Keratinocyte (primary cell): ENCODE data around the gene LAMA4. TPM values are rescaled to one million over a fixed set of nuclear protein-coding genes. Genes with fewer than 3 reads are reported as not detected.
A peak's percentile ranks its signal among the peaks of the same experiment; 100 is the strongest.

Source experiments
- DNase-seq: peaks from one replicate; pipeline ENCODE4 v3.0.0-alpha.2; 2011; ENCODE audit warnings: low read depth, missing footprints, low spot score
- FAIRE-seq: peaks from 2 replicates; lab custom pipeline; 2011; peaks lifted over from hg19 to GRCh38; lab: Jason Lieb, UNC
- H2AFZ ChIP-seq: 2 replicates; pipeline ENCODE4 v1.6.0; 2012; ENCODE audit warnings: low read length, control low read depth, inconsistent platforms; ENCODE audit not compliant: control insufficient read depth
- H3K27ac ChIP-seq: 2 replicates; pipeline ENCODE4 v1.5.1; 2011; ENCODE audit warnings: low read length; ENCODE audit not compliant: control insufficient read depth, insufficient read depth
- H3K27me3 ChIP-seq: 3 replicates; pipeline ENCODE4 v1.6.0; 2011; ENCODE audit warnings: low read length; ENCODE audit not compliant: control insufficient read depth, insufficient read depth; ENCODE audit errors: extremely low read depth
- H3K36me3 ChIP-seq, 2 experiments: 2 replicates in 1 of 2; 3 replicates in 1 of 2; pipeline ENCODE4 v1.5.1; 2011; ENCODE audit warnings: low read length in 2 of 2, mild to moderate bottlenecking in 1 of 2; ENCODE audit not compliant: control insufficient read depth in 2 of 2, insufficient read depth in 2 of 2; ENCODE audit errors: extremely low read depth in 1 of 2
- H3K4me1 ChIP-seq: 3 replicates; pipeline ENCODE4 v1.5.1; 2011; ENCODE audit warnings: low read length; ENCODE audit not compliant: control insufficient read depth, insufficient read depth; ENCODE audit errors: extremely low read depth
- H3K4me2 ChIP-seq: 3 replicates; pipeline ENCODE4 v1.6.0; 2011; ENCODE audit warnings: low read depth, low read length; ENCODE audit not compliant: control insufficient read depth, insufficient read depth; ENCODE audit errors: extremely low read depth
- H3K4me3 ChIP-seq, 3 experiments: fragments of 200-600 bp in 1 of 3; sonication (generic) in 1 of 3; 2 replicates in 2 of 3; 3 replicates in 1 of 3; pipeline ENCODE4 v1.5.1; 2011 to 2016; ENCODE audit warnings: low read length in 3 of 3, mild to moderate bottlenecking in 3 of 3, control low read depth in 2 of 3, inconsistent platforms in 1 of 3, low read depth in 1 of 3, mixed read lengths in 1 of 3, mixed run types in 1 of 3, moderate library complexity in 1 of 3; ENCODE audit not compliant: control insufficient read depth in 2 of 3, insufficient read depth in 2 of 3; ENCODE audit errors: extremely low read depth in 1 of 3
- H3K79me2 ChIP-seq: 2 replicates; pipeline ENCODE4 v1.6.0; 2012; ENCODE audit warnings: low read length; ENCODE audit not compliant: control insufficient read depth, insufficient read depth
- H3K9ac ChIP-seq: 3 replicates; pipeline ENCODE4 v1.6.0; 2011; ENCODE audit warnings: low read length; ENCODE audit not compliant: control insufficient read depth, insufficient read depth; ENCODE audit errors: extremely low read depth
- H3K9me1 ChIP-seq: 3 replicates; pipeline ENCODE4 v1.6.0; 2011; ENCODE audit warnings: low read length; ENCODE audit not compliant: control insufficient read depth, insufficient read depth; ENCODE audit errors: extremely low read depth
- H3K9me3 ChIP-seq: 2 replicates; pipeline ENCODE4 v1.5.1; 2012; ENCODE audit warnings: low read depth, low read length; ENCODE audit not compliant: control insufficient read depth
- H4K20me1 ChIP-seq: 3 replicates; pipeline ENCODE4 v1.6.0; 2011; ENCODE audit warnings: low read length; ENCODE audit not compliant: control insufficient read depth, insufficient read depth; ENCODE audit errors: extremely low read depth
- CTCF ChIP-seq, 3 experiments: IDR thresholded peaks in 1 of 3; conservative IDR thresholded peaks in 1 of 3; optimal IDR thresholded peaks in 1 of 3; 2 replicates in 2 of 3; 3 replicates in 1 of 3; pipeline versions ENCODE3 to v1.5.1; 2011; ENCODE audit warnings: low read length in 3 of 3, mild to moderate bottlenecking in 3 of 3, moderate library complexity in 2 of 3, control low read depth in 1 of 3, inconsistent platforms in 1 of 3; ENCODE audit not compliant: insufficient read depth in 2 of 3; ENCODE audit errors: extremely low read depth in 1 of 3
- EZH2 ChIP-seq: IDR thresholded peaks from one replicate; pipeline ENCODE4 v1.6.1; 2012; ENCODE audit warnings: inconsistent platforms, mild to moderate bottlenecking, low read length, moderate library complexity
- dilution Hi-C: fragments of 300-500 bp; cut with MboI; formaldehyde crosslinking; loops from one replicate; pipeline ENCODE4 v1.7.0; 2020; ENCODE audit warnings: low sequenced_read_pairs; ENCODE audit not compliant: extremely low pct_ligation_motif_present
- polyA plus RNA-seq, 5 experiments: library from polyadenylated mRNA; depleted of rRNA in 3 of 5; stranded (reverse) in 3 of 5; stranded (forward) in 1 of 5; unstranded in 1 of 5; fragments of >200 nt; gene quantifications; 1 replicate in 1 of 5; 2 replicates in 3 of 5; 3 replicates in 1 of 5; pipeline versions ENCODE4 v1.2.1 to v1.2.3, GENCODE V29; 2011 to 2012; ENCODE audit warnings: missing spikeins in 2 of 5, low read depth in 1 of 5, low replicate concordance in 1 of 5

Gene LAMA4
- polyA plus RNA-seq, 1 donor (not counting 4 experiments of a cell fraction or from before 2014, with no cell fraction given) = 0.12 TPM

GRCh38 chr6:112181130-112181529 lies 73.2 kb downstream of the LAMA4 start:
- Histone ChIP-seq H3K36me3 (no peaks in the 10 kb centered on the region), H3K4me2 (no peak overlapping the region), H3K9me1 (no peaks in the 10 kb centered on the region), H3K27ac (no peak overlapping the region), H3K4me1 (no peaks in the 10 kb centered on the region), H4K20me1 (no peaks in the 10 kb centered on the region), H3K27me3 (peaks cover 3% of the 10 kb centered on the region), H3K9me3 (no peaks in the 10 kb centered on the region), H3K4me3 (no peak overlapping the region), H3K79me2 (no peaks in the 10 kb centered on the region), H2AFZ (no peak overlapping the region), H3K9ac (no peak overlapping the region)
- TF ChIP-seq EZH2 (no peak), CTCF (optimal IDR thresholded peaks at IDR 0.05 in 1 of 3, IDR thresholded peaks at IDR 0.05 in 1 of 3, conservative IDR thresholded peaks at IDR 0.05 in 1 of 3; ENCODE audit: extremely low read depth in 1 of 3, insufficient read depth in 2 of 3, low read length in 3 of 3) (no peak)
- DNase-seq (no peak), FAIRE-seq (no peak)
- dilution Hi-C loops = no loop called here

GRCh38 chr6:112180095-112180820 lies 74.1 kb downstream of the LAMA4 start:
- no peak for FAIRE-seq

More at GRCh38 chr6:112180095-112180820, 74.1 kb downstream of the LAMA4 start:
- TF ChIP-seq EZH2 (no peak), CTCF (optimal IDR thresholded peaks at IDR 0.05 in 1 of 3, IDR thresholded peaks at IDR 0.05 in 1 of 3, conservative IDR thresholded peaks at IDR 0.05 in 1 of 3; ENCODE audit: extremely low read depth in 1 of 3, insufficient read depth in 2 of 3, low read length in 3 of 3) (peak in 2 of 3 experiments; percentile 38 to 42)
- H3K27ac ChIP-seq = no peak overlapping the region
- no peaks in the 10 kb centered on the region for H4K20me1 ChIP-seq
- H3K9me3 ChIP-seq = no peaks in the 10 kb centered on the region
- H3K4me3 ChIP-seq = no peak overlapping the region
- no peak overlapping the region for H2AFZ ChIP-seq
- peaks cover 3% of the 10 kb centered on the region for H3K27me3 ChIP-seq
- no peaks in the 10 kb centered on the region for H3K79me2 ChIP-seq
- H3K4me1 ChIP-seq = no peaks in the 10 kb centered on the region
- no peak overlapping the region for H3K4me2 ChIP-seq
- H3K9ac ChIP-seq = no peak overlapping the region
- dilution Hi-C loops = no loop called here
- DNase-seq = peak; percentile 41
- no peaks in the 10 kb centered on the region for H3K9me1 ChIP-seq
- no peaks in the 10 kb centered on the region for H3K36me3 ChIP-seq
